HepG2 (cell line): ENCODE results near the gene HDGFL1. TPM values are rescaled to one million over a fixed set of nuclear protein-coding genes. Genes with fewer than 3 reads are reported as not detected.

ENCODE experiments used
- ATAD3A ChIP-seq: sonication (generic); formaldehyde crosslinking; IDR thresholded peaks from 2 replicates; pipeline ENCODE4 v1.4.0; 2020; ENCODE audit warnings: missing genetic modification reagents
- RARG ChIP-seq: sonication (generic); formaldehyde crosslinking; IDR thresholded peaks from 2 replicates; pipeline ENCODE4 v1.4.0; 2020; ENCODE audit warnings: low read depth, mild to moderate bottlenecking, missing genetic modification reagents
- SP2 ChIP-seq: sonication (generic); formaldehyde crosslinking; IDR thresholded peaks from 2 replicates; pipeline ENCODE4 v1.5.1; 2020; ENCODE audit warnings: mild to moderate bottlenecking, missing genetic modification reagents
- ZBTB40 ChIP-seq, 2 experiments: fragments of 450-650 bp in 1 of 2; sonication (generic) in 1 of 2; formaldehyde crosslinking in 1 of 2; IDR thresholded peaks; 2 replicates each; pipeline versions ENCODE4 v1.6.1 to v1.8.0; 2016 to 2022; ENCODE audit warnings: antibody characterized with exemption in 1 of 2, mild to moderate bottlenecking in 1 of 2, missing genetic modification reagents in 1 of 2
- polyA plus RNA-seq, 8 experiments: library from polyadenylated mRNA; depleted of rRNA in 3 of 8; stranded (reverse) in 7 of 8; unstranded in 1 of 8; fragments of >200 nt; fragmentation: Illumina TruSeq in 4 of 8; extraction: Trizol in 4 of 8; gene quantifications; 2 replicates each; pipeline versions ENCODE4 v1.2.1 to v1.2.3, GENCODE V29; 2011 to 2016; ENCODE audit warnings: low read depth in 4 of 8, missing spikeins in 1 of 8, mixed read lengths in 1 of 8; ENCODE audit not compliant: insufficient read depth in 1 of 8
- total RNA-seq, 5 experiments: library from RNA; depleted of rRNA; stranded (reverse); fragments of >200 nt; fragmentation: Illumina TruSeq; extraction: Trizol; gene quantifications; 2 replicates each; pipeline ENCODE4 v1.2.3, GENCODE V29; 2016; ENCODE audit warnings: low read depth in 1 of 5
- TF ChIP-seq, protein P1 (sequence below): IDR thresholded peaks from 2 replicates; pipeline ENCODE4 v1.6.1; 2018; ENCODE audit warnings: missing genetic modification reagents

The HDGFL1 gene
- total and polyA plus RNA-seq, 2 of the 13 experiments (the other 11 are each of a cell fraction or from before 2014, with no cell fraction given): not detected

GRCh38 chr6:22613051-22613450, 43.7 kb downstream of the HDGFL1 start (continued):
- TF ChIP-seq ZBTB40 (IDR thresholded peaks at IDR 0.05) (no peak), ZBTB40 (CRISPR knock-in tag; IDR thresholded peaks at IDR 0.05) (no peak), SP2 (CRISPR knock-in tag) (no peak), ATAD3A (CRISPR knock-in tag) (no peak), RARG (CRISPR knock-in tag) (no peak)
- TF ChIP-seq, protein P1, sequence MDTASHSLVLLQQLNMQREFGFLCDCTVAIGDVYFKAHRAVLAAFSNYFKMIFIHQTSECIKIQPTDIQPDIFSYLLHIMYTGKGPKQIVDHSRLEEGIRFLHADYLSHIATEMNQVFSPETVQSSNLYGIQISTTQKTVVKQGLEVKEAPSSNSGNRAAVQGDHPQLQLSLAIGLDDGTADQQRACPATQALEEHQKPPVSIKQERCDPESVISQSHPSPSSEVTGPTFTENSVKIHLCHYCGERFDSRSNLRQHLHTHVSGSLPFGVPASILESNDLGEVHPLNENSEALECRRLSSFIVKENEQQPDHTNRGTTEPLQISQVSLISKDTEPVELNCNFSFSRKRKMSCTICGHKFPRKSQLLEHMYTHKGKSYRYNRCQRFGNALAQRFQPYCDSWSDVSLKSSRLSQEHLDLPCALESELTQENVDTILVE: no peak
